Heart right ventricle (tissue), 16 donors: ENCODE data around the gene PIM3. TPM values are rescaled to one million over a fixed set of nuclear protein-coding genes. Genes with fewer than 3 reads are reported as not detected.

Source experiments
- ATAC-seq, 8 donors: fragments of 200-7000 bp; cut with Tn5 transposase; one replicate each; pipeline ENCODE4 v1.9.1; 2020; ENCODE audit warnings: mild to moderate bottlenecking in 8 of 8, moderate library complexity in 8 of 8, moderate number of reproducible peaks in 1 of 8
- DNase-seq, 2 donors: peaks; one replicate each; pipeline ENCODE4 v3.0.0-alpha.2; 2020
- H3K27ac ChIP-seq, 10 donors: fragments of 200-600 bp; sonication (generic) in 2 of 10; one replicate each; pipeline versions ENCODE4 v1.5.0 to v1.8.0; 2020 to 2022; ENCODE audit warnings: mild to moderate bottlenecking in 3 of 10
- H3K27me3 ChIP-seq, 7 donors: fragments of 200-600 bp; one replicate each; pipeline ENCODE4 v1.8.0; 2021 to 2022; ENCODE audit warnings: mild to moderate bottlenecking in 2 of 7
- H3K36me3 ChIP-seq, 9 donors: fragments of 200-600 bp; sonication (generic) in 1 of 9; one replicate each; pipeline versions ENCODE4 v1.5.0 to v1.8.0; 2020 to 2022; ENCODE audit warnings: mild to moderate bottlenecking in 2 of 9
- H3K4me1 ChIP-seq, 9 donors: fragments of 200-600 bp; sonication (generic) in 1 of 9; one replicate each; pipeline versions ENCODE4 v1.5.0 to v1.8.0; 2020 to 2022; ENCODE audit warnings: mild to moderate bottlenecking in 4 of 9
- H3K4me3 ChIP-seq, 10 donors: fragments of 200-600 bp; sonication (generic) in 2 of 10; one replicate each; pipeline versions ENCODE4 v1.5.0 to v1.8.0; 2020 to 2022; ENCODE audit warnings: mild to moderate bottlenecking in 7 of 10, moderate library complexity in 2 of 10
- H3K9me3 ChIP-seq, 11 donors: fragments of 200-600 bp in 10 of 11; sonication (generic) in 2 of 11; one replicate each; pipeline versions ENCODE4 v1.5.0 to v1.8.0; 2013 to 2022; ENCODE audit warnings: mild to moderate bottlenecking in 2 of 11, control low read depth in 1 of 11, moderate library complexity in 1 of 11
- WGBS, 2 donors: extraction: QIAGEN DNeasy Blood & Tissue Kit; methylation state at CpG; one replicate each; pipeline ENCODE4 v1.1.7; 2013; ENCODE audit warnings: inconsistent platforms in 1 of 2; 5-methylcytosine and 5-hydroxymethylcytosine counted together
- intact Hi-C, 10 donors: fragments of 100-400 bp; cut with DNase I; formaldehyde crosslinking; loops; one replicate each; pipeline versions ENCODE4 v1.11.1 to v1.14.2; 2022
- polyA plus RNA-seq, 2 donors: library from polyadenylated mRNA; stranded (reverse); fragments of 200-250 nt; gene quantifications; one replicate each; pipeline ENCODE4 v1.2.3, GENCODE V29; 2013
- total RNA-seq, 10 donors: library from RNA; stranded (reverse); fragmentation: NEBNext Ultra II Directional in 3 of 10; extraction: Animal tissue kit (Norgen Biotek cat#: 25700) in 3 of 10; gene quantifications; one replicate each; pipeline versions ENCODE4 v1.2.1 to v1.2.4, GENCODE V29; 2021 to 2023
- TF ChIP-seq, protein P1 (sequence below), 9 donors: fragments of 200-600 bp; sonication (generic) in 2 of 9; IDR thresholded peaks; one replicate each; pipeline versions ENCODE4 v1.5.0 to v1.8.0; 2021 to 2022; ENCODE audit warnings: antibody characterized with exemption in 9 of 9, mild to moderate bottlenecking in 5 of 9, moderate library complexity in 1 of 9
- donor health status: Arrhythmogenic right ventricular cardiomyopathy.
- donor health status: ischemic (EF 13 %, LVEDD 7.1; RV severe dilation, severe dysfunction).
- donor health status: healthy with polysubstance abuse.
- donor health status: DM: no; HTN: yes; CAD: no.
- donor health status: DM: no; HTN: no; CAD: no.
- donor health status: ischemic (EF 25% LVEDD 6.9; RV normal size, moderate dysfunction).
- donor health status: ischemic (EF 25% LVEDD 5.7; RV mildly dilated, moderate dysfunction).
- donor health status: healthy.
- donor health status: DM: yes; HTN: yes; CAD: no.
- donor health status: Ischemic cardiomyopathy.
- donor health status: ischemic (EF 35%, LVEDD 5.7; RV mildly dilated, moderate dysfunction).
- donor health status: nonischemic (EF 11% LVEDD 7.7; RV severe dilation, severe dysfunction).
- donor health status: DM: yes; HTN: yes; CAD: no.
- donor health status: PGD.
- donor health status: ischemic (EF 29% LVEDD 5.4; RV normal size, mild dysfunction).
- donor health status: nonischemic (EF 23%, LVEDD 6.1; RV moderate dilation, normal function).

PIM3 gene
- total and polyA plus RNA-seq, 12 donors = 27.4 to 81.6 (median 43.7) TPM

DNA sequence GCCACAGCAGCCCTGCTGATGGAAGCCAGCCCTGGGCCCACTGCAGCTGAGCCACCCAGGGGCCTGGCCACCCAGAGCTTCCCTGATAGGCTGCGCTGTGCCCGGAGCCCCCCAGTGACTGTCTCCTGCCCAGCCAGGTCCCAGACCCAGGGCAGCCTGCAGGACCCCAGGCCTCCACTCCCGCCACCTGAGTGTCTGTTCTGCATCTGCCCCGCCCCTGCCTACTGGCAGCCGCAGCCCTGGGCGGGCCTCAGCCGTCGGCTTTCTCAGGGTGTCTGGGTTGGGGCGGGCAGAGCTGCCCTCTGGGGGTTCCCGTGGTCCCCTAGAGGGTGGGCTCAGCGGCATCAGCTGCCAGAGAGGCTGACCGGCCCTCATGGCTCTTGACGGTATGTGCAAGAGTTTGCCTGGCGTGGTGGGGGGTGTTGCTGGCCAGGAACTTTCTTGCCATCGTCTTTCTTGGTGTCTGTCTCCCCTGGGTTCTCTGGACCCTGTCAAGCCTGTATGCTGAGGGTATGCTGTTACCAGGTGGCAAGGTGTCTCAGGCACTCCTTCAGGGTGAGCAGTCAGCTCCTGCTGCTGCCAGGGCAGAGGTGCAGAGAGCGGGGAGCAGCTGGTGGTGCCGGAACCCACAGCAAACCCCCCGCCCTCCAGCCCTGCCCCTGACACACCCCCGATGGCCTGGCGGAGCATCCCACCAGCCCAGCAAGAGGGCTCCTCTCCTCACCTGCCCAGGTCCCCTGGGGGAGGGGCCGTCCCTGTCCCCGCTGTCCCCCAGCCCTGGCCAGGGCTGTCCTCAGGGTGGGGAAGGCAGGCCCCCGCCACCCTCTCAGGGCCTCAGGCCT lies 12.2 kb upstream of the PIM3 start:
- DNase-seq (no peak), ATAC-seq (peak in 2 of 8 donors; percentile 3 to 5)
- no peak overlapping the region for H3K27ac ChIP-seq
- intact Hi-C loops = no loop called here
- TF ChIP-seq, protein P1, sequence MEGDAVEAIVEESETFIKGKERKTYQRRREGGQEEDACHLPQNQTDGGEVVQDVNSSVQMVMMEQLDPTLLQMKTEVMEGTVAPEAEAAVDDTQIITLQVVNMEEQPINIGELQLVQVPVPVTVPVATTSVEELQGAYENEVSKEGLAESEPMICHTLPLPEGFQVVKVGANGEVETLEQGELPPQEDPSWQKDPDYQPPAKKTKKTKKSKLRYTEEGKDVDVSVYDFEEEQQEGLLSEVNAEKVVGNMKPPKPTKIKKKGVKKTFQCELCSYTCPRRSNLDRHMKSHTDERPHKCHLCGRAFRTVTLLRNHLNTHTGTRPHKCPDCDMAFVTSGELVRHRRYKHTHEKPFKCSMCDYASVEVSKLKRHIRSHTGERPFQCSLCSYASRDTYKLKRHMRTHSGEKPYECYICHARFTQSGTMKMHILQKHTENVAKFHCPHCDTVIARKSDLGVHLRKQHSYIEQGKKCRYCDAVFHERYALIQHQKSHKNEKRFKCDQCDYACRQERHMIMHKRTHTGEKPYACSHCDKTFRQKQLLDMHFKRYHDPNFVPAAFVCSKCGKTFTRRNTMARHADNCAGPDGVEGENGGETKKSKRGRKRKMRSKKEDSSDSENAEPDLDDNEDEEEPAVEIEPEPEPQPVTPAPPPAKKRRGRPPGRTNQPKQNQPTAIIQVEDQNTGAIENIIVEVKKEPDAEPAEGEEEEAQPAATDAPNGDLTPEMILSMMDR (IDR thresholded peaks at IDR 0.05) = no peak
- 86 to 88% methylated on average over 21 to 23 of the region's 23 CpGs for WGBS, 2 donors
- H3K4me3 ChIP-seq = no peak overlapping the region
- no peaks in the 10 kb centered on the region for H3K36me3 ChIP-seq
- no peaks in the 10 kb centered on the region for H3K9me3 ChIP-seq
- H3K27me3 ChIP-seq = no peaks in the 10 kb centered on the region
- peaks cover 5 to 25% (median 8%) of the 10 kb centered on the region in 9 donors for H3K4me1 ChIP-seq

DNA sequence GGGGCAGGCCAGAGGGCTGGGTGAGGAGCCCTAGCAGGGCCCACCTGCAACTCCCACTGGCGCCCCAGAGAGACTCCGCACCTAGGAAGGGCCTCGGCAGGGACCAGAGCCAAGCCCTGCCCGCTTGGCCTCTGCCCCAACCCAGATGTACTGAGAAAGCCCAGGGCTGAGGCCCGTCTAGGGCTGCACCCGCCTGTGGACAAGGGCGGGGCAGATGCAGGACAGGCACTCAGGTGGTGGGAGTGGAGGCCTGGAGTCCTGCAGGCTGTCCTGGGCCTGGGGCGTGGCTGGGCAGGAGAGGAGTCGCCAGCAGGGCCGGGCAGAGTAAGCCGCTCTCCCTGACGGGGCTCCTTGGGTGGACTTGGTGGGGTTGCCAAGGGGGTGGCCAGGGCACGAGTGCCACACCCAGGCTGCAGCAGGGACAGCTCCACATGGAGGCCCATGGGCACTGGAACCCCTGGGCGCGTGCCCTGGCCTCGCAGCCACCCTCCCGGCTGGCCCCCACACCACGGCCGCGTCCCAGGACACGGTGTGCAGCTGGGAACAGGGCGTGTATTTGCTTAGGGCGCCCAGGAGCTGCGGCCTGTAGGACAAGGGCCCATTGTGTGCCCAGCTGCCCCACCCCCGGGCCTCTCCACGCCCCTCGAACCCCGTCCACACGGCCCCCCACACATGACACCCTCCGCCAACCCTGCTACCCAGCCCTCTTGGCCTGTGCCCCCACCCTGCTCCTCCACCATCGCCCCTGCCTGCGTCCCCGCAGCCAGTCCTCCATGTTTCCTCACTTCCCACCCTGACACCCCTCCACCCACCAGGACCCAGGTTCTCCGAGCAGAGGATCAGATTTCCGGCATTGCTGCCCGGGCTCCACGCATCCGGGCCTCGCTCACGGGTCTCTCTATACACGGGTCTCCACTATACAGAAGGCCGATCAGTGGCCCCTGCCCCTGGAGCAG lies 11.3 kb upstream of the PIM3 start:
- Histone ChIP-seq H3K36me3 (no peaks in the 10 kb centered on the region), H3K27me3 (no peaks in the 10 kb centered on the region), H3K4me1 (peaks cover 14 to 34% (median 17%) of the 10 kb centered on the region in 9 donors), H3K4me3 (no peak overlapping the region), H3K9me3 (no peaks in the 10 kb centered on the region), H3K27ac (no peak overlapping the region)
- WGBS, 2 donors = 81 to 83% methylated on average over 42 of the region's 42 CpGs
- no peak for DNase-seq
- ATAC-seq = peak in 7 of 8 donors; percentile 5 to 53 (median 36)
- intact Hi-C loops = no loop called here
- TF ChIP-seq, protein P1 (IDR thresholded peaks at IDR 0.05) = no peak

DNA sequence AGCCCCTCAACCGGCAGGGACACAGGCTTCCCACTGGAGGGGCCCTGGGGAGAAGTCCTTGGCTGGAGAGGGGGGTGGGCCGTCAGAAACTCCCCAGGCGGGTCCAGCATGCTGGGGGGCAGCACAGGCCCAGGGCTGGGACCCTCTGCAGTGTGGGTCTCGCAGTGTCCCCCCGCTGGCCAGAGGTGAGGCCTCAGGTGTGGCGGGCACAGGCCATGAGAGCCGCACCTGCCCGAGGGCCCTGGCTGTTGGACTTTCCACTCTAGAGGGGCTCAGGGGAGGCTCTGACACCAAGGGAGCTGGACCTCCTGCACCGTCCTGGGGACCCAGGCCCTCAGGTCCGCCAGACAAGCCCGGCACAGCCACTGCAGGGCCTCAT lies 10.7 kb upstream of the PIM3 start:
- 95 to 98% methylated on average over 10 to 11 of the region's 11 CpGs for WGBS, 2 donors
- no peak for ATAC-seq
- intact Hi-C loops = no loop called here
- Histone ChIP-seq H3K27me3 (no peaks in the 10 kb centered on the region), H3K4me3 (no peak overlapping the region), H3K36me3 (no peaks in the 10 kb centered on the region), H3K9me3 (no peaks in the 10 kb centered on the region), H3K27ac (no peak overlapping the region), H3K4me1 (peaks cover 20 to 41% (median 24%) of the 10 kb centered on the region in 9 donors)
- no peak for DNase-seq
- TF ChIP-seq, protein P1 (IDR thresholded peaks at IDR 0.05) = no peak

DNA sequence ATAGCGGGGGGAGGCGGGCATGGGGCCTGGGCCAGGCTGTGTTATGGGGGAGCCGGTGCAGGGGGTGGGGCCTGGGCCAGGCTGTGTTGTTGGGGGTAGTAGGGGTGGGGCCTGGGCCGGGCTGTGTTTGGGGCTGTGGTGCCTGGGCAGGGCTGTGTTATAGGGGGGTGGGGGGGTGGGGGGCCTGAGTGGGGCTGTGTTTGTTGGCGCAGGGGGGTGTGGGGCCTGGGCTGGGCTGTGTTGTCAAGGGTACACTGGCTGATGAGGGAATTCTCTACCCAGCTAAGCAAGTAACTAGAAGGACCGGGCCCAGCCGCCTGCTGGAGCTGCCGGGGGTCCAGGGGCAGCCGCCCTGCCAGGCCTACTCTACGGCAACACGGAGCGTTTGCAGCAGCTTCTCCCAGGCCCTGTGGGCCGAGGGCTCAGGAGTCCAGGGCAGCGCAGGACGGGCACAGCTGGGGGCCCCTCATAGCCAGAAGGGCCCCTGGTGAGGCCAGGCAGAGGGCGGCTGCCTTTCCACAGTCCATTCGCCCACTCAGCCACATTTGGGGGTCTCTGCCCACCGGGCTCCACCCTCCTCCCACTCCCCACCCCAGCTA lies 10.1 kb upstream of the PIM3 start:
- intact Hi-C loops = no loop called here
- no peaks in the 10 kb centered on the region for H3K9me3 ChIP-seq
- TF ChIP-seq, protein P1 (IDR thresholded peaks at IDR 0.05) = no peak
- 91 to 92% methylated on average over 17 to 18 of the region's 18 CpGs for whole genome bisulfite sequencing, 2 donors
- no peak overlapping the region for H3K27ac ChIP-seq
- H3K36me3 ChIP-seq = no peaks in the 10 kb centered on the region
- peaks cover 26 to 47% (median 30%) of the 10 kb centered on the region in 9 donors for H3K4me1 ChIP-seq
- DNase-seq (no peak), ATAC-seq (no peak)
- no peaks in the 10 kb centered on the region for H3K27me3 ChIP-seq
- no peak overlapping the region for H3K4me3 ChIP-seq
